IPS-18a (cell line): Measurements from ENCODE around the gene SLC35F1.

ENCODE experiments used
- H3K27ac ChIP-seq: one replicate; pipeline ENCODE4 v1.5.1; 2013; ENCODE audit warnings: low read length
- H3K27me3 ChIP-seq: one replicate; pipeline ENCODE4 v1.6.1; 2013; ENCODE audit warnings: mild to moderate bottlenecking, low read length; ENCODE audit not compliant: control insufficient read depth, insufficient read depth
- H3K36me3 ChIP-seq: one replicate; pipeline ENCODE4 v1.6.1; 2013; ENCODE audit warnings: low read depth, low read length; ENCODE audit not compliant: control insufficient read depth
- H3K4me1 ChIP-seq: one replicate; pipeline ENCODE4 v1.6.1; 2013; ENCODE audit warnings: low read depth, low read length; ENCODE audit not compliant: control insufficient read depth
- H3K4me3 ChIP-seq: one replicate; pipeline ENCODE4 v1.5.1; 2013; ENCODE audit warnings: low read length
- H3K9ac ChIP-seq: one replicate; pipeline ENCODE4 v1.6.1; 2013; ENCODE audit warnings: mild to moderate bottlenecking, low read length, moderate library complexity
- H3K9me3 ChIP-seq: one replicate; pipeline ENCODE4 v1.6.1; 2013; ENCODE audit warnings: low read depth, low read length; ENCODE audit not compliant: control insufficient read depth

Gene SLC35F1

GRCh38 chr6:118353564-118353963 lies 446.5 kb downstream of the SLC35F1 start:
- Histone ChIP-seq H3K9ac (no peak overlapping the region), H3K4me1 (no peaks in the 10 kb centered on the region), H3K27ac (no peak overlapping the region), H3K36me3 (no peaks in the 10 kb centered on the region), H3K9me3 (no peaks in the 10 kb centered on the region), H3K27me3 (no peaks in the 10 kb centered on the region), H3K4me3 (no peak overlapping the region)

DNA sequence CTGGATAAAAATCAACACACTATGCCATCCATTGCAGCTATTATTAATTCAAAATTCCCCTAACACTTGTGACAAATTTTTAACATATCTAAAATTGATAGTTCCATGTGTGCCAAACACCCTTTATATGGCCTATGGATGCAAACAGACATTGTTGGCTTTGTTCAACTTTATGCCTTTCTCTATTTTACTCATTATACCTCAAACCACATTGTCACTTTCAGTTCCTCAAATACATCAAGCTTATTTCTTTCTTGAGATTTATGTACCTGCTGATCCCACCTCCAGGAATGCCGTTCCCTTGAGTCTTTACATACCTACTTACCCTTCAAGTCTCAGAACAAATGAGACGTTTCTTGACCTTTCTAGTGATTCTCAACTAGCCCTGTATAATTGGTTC lies 447.6 kb downstream of the SLC35F1 start:
- H3K27ac ChIP-seq, result no peak overlapping the region
- H3K9ac ChIP-seq, result no peak overlapping the region
- H3K9me3 ChIP-seq, result no peaks in the 10 kb centered on the region
- H3K36me3 ChIP-seq, result no peaks in the 10 kb centered on the region
- no peaks in the 10 kb centered on the region for H3K27me3 ChIP-seq
- no peaks in the 10 kb centered on the region for H3K4me1 ChIP-seq
- no peak overlapping the region for H3K4me3 ChIP-seq

- Histone ChIP-seq H3K27ac (no peak overlapping the region), H3K9me3 (no peaks in the 10 kb centered on the region), H3K4me1 (no peaks in the 10 kb centered on the region), H3K9ac (no peak overlapping the region), H3K36me3 (no peaks in the 10 kb centered on the region), H3K27me3 (no peaks in the 10 kb centered on the region), H3K4me3 (no peak overlapping the region)
Measured at GRCh38 chr6:118356054-118356453, 449.0 kb downstream of the SLC35F1 start.

DNA sequence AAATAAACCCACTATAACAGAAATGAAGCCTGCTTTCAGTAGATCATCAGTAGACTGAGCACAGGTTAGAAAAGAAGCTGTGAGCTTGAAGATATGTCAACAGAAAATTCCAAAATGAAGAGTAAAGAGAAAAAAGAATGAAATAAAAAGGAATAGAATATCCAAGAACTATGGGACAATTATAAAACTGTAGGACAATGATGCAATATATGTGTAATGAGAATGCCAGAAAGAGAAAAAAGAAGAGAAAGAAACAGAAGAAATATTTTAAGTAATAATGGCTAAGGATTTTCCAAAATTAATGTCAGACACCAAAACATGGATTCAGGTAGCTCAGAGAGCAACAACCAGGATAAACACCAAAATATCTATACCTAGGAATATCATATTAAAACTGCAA lies 449.6 kb downstream of the SLC35F1 start:
- no peak overlapping the region for H3K9ac ChIP-seq
- H3K36me3 ChIP-seq, result no peaks in the 10 kb centered on the region
- no peak overlapping the region for H3K27ac ChIP-seq
- no peaks in the 10 kb centered on the region for H3K9me3 ChIP-seq
- H3K4me3 ChIP-seq, result no peak overlapping the region
- no peaks in the 10 kb centered on the region for H3K27me3 ChIP-seq
- H3K4me1 ChIP-seq, result no peaks in the 10 kb centered on the region
